ENCODE results near the gene CDH18. TPM values are rescaled to one million over a fixed set of nuclear protein-coding genes. Genes with fewer than 3 reads are reported as not detected.

CDH18 gene
- total and polyA plus RNA-seq, 2 of the 4 experiments (the other 2 are of a cell fraction): 0.24 to 1.1 TPM

DNA sequence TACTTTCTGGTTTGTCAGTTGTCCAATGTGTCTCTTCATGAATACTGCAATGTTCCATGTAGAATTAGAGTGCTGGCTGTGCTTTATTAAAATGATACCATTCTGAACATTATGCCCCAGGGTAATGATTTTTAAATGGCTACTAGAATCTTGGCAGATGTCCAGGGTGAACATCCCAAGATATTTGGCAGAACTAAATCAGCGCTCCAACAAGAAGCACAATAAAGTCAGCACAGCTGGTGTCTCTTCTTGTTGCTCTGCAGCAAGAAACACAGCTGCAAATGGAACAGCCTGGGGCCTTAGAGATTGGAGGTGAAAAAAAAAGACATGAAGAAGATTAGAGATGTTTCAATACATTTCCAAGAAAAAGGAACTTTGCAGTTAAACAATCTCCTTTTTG is 248.3 kb downstream of the CDH18 start:
- dilution Hi-C loops (cut with HindIII; ENCODE audit: low sequenced_read_pairs, unreplicated experiment): no loop called here
- Histone ChIP-seq H3K9me3 (ENCODE audit: control insufficient read depth, insufficient read depth, low read length) (no peaks in the 10 kb centered on the region; the same call in 1 of the 2 replicates), H4K5ac (ENCODE audit: low read depth, low read length) (no peak overlapping the region), H3K27ac (ENCODE audit: insufficient read depth, low read length) (no peak overlapping the region), H2BK20ac (ENCODE audit: low read depth, low read length) (no peak overlapping the region), H3K23ac (ENCODE audit: low read depth, low read length) (no peak overlapping the region), H3K18ac (ENCODE audit: low read depth, low read length) (no peak overlapping the region), H3K56ac (ENCODE audit: extremely low read depth, insufficient read depth, low read length) (no peak overlapping the region), H4K8ac (ENCODE audit: low read depth in 2 of 2, low read length in 2 of 2) (no peak overlapping the region), H3K27me3 (ENCODE audit: control insufficient read depth, insufficient read depth, low read length) (no peaks in the 10 kb centered on the region), H3K79me1 (ENCODE audit: low read depth in 1 of 2, low read length in 2 of 2) (no peaks in the 10 kb centered on the region), H3K4ac (ENCODE audit: low read depth, low read length) (no peak overlapping the region), H3K9me1 (ENCODE audit: insufficient read depth, low read length) (no peaks in the 10 kb centered on the region), H3K4me2 (ENCODE audit: low read depth, low read length) (no peak overlapping the region), H2AK9ac (replicated peaks; ENCODE audit: low read depth, low read length, poor library complexity) (no peak overlapping the region), H2BK15ac (ENCODE audit: low read depth, low read length) (no peak overlapping the region), H3K4me1 (ENCODE audit: control insufficient read depth, insufficient read depth, low read length) (no peaks in the 10 kb centered on the region), H4K20me1 (ENCODE audit: insufficient read depth, low read length) (no peaks in the 10 kb centered on the region), H2AK5ac (ENCODE audit: low read depth, low read length) (no peak overlapping the region), H2BK5ac (ENCODE audit: low read depth, low read length, poor library complexity, severe bottlenecking) (no peak overlapping the region), H3K14ac (replicated peaks; ENCODE audit: low read depth, low read length) (no peak overlapping the region), H2AFZ (replicated peaks; ENCODE audit: low read length, poor library complexity) (no peak overlapping the region), H3K36me3 (ENCODE audit: control insufficient read depth, insufficient read depth, low read length) (no peaks in the 10 kb centered on the region), H4K91ac (ENCODE audit: insufficient read depth, low read depth, low read length) (no peak overlapping the region), H2BK120ac (ENCODE audit: low read depth, low read length) (no peak overlapping the region), H3K9ac (ENCODE audit: low read depth, low read length) (no peak overlapping the region), H3K4me3 (ENCODE audit: insufficient read depth, low read depth, low read length) (no peak overlapping the region)
- in situ Hi-C loops (cut with MboI; ENCODE audit: low sequenced_read_pairs): no loop called here
- TF ChIP-seq SMC3 (IDR thresholded peaks at IDR 0.05; ENCODE audit: low read depth, low read length): no peak
- TF ChIP-seq, protein P1, sequence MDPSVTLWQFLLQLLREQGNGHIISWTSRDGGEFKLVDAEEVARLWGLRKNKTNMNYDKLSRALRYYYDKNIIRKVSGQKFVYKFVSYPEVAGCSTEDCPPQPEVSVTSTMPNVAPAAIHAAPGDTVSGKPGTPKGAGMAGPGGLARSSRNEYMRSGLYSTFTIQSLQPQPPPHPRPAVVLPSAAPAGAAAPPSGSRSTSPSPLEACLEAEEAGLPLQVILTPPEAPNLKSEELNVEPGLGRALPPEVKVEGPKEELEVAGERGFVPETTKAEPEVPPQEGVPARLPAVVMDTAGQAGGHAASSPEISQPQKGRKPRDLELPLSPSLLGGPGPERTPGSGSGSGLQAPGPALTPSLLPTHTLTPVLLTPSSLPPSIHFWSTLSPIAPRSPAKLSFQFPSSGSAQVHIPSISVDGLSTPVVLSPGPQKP (IDR thresholded peaks at IDR 0.05; ENCODE audit: borderline replicate concordance, low read depth, low read length): no peak
- WGBS, 2 experiments (ENCODE audit: extremely low coverage in 2 of 2, insufficient read length in 1 of 2): no CpG with 5 or more reads among the region's 1 CpG
- DNase-seq: no peak
- intact Hi-C loops (cut with micrococcal nuclease): no loop called here
- ATAC-seq (ENCODE audit: low read depth): no peak
- ChIA-PET POLR2A (ENCODE audit: unreplicated experiment) (no interaction called here), CTCF (no interaction called here)
- no TSS peak for BruUV-seq (replicated peaks)
